Right renal pelvis (tissue), 4 donors: Measurements from ENCODE around the gene IL22RA1. TPM values are rescaled to one million over a fixed set of nuclear protein-coding genes. Genes with fewer than 3 reads are reported as not detected.

Experiments
- DNase-seq, 4 donors: peaks; one replicate each; pipeline ENCODE4 v3.0.0-alpha.2; 2013; ENCODE audit warnings: low read depth in 4 of 4, low spot score in 3 of 4, missing footprints in 1 of 4
- polyA plus RNA-seq, 4 donors: library from polyadenylated mRNA; unstranded; fragments of 120-200 nt; gene quantifications; one replicate each; pipeline ENCODE4 v1.2.1, GENCODE V29; 2013; ENCODE audit not compliant: insufficient read length in 4 of 4

The IL22RA1 gene
- polyA plus RNA-seq, 4 donors: 2.9 to 4.8 (median 3.4) TPM

GRCh38 chr1:24139222-24139489 is 3.8 kb downstream of the IL22RA1 start:
- DNase-seq: no peak

DNA sequence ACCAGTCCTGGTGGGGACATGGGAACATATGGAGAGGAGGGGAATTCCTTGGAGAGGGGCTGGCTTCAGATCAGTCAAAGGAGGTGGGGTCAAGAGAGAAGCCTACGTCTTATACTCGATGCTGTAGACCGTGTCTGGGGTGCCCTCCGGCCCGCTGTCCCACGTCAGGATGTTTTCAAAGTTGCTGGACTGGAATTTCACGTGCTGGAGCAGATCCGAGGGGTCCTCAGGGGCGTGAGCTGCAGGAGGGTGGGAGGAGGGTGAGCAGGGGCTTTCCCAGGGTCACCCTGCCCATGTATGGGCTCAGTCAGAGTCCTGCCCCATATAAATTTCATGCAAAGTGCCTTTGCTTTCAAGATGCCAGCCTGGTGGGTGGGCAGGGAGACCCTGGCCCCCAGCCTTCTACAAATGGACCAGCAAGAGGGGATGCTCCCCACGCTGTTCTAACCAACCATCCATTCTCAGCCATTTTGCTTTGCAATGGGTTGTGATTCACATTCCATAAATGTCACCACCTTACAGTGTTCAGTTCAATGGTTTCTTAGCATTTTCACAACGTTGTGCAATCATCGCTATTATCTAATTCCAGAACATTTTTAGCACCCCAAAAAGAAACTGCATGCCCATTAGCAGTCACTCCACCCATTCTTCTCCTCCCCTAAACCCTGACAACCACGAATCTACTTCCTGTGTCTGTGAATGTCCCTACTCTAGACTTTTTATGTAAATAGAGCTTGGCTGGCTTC is 4.3 kb downstream of the IL22RA1 start:
- no peak for DNase-seq

DNA sequence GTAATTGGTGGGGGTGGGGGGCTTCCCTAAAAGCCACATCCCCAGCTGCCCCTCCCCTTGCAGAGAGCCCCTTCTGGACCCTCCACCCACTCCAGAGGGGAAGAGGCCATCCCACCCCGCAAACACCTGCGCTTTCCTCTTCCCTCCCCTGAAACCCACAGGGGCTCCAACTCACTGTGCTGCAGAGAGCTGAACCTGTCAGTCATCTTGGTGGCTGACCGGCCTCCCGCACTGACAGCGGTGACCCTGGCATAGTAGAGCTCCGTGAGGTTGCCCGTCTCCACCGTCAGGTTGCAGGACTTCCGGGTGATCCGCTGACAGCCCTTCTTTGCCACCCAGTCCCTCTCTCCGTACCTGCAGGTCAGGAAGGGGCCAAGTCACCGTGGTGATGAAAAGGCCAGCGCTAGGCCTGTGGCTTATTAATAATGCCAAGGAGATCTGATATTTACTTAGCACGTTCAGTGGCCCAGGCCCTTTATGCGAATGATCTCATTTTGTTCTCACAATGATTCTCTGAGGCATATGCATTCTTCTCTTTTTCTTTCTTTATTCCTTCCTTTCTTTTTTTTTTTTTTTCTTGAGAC is 5.9 kb downstream of the IL22RA1 start:
- DNase-seq: no peak

DNA sequence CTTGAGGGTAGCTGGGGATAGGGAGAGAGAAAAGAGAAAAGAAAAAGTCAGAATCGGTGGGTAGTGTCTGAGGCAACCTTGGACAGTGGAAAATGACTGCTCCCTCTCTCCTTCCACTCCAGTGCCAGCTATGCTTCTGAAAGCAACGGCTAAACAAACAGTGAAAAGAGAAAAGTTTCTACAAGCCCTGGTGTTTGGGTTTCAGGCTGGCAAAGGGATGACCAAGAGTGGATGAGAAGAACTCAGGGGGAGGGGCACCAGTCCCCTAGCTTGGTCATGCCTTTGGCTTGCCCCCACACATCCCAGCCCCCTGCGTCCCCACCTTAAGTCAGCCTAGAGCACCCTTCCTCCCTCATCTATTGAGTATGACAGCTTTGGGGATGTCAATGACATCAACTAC is 8.6 kb downstream of the IL22RA1 start:
- no peak for DNase-seq

GRCh38 chr1:24133819-24134218 is 9.1 kb downstream of the IL22RA1 start:
- no peak for DNase-seq

GRCh38 chr1:24130385-24130784 is 12.6 kb downstream of the IL22RA1 start:
- no peak for DNase-seq

GRCh38 chr1:24127801-24128363 is 15.1 kb downstream of the IL22RA1 start:
- no peak for DNase-seq

- DNase-seq: no peak
Observed at GRCh38 chr1:24127134-24127800, 15.7 kb downstream of the IL22RA1 start.

DNA sequence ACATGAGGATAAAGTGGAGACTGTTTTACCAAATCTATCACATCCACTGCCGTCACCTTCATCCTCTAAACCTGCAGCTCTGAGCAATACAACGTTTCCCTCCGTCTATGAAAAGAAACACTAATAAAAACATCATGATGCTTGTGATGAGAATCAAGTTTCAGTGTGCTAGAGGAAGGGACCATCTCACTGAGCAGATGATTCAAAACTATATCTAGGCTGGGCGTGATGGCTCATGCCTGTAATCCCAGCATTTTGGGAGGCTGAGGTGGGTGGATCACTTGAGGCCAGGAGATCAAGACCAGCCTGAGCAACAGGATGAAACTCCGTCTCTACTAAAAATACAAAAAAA is 16.3 kb downstream of the IL22RA1 start:
- no peak for DNase-seq

- no peak for DNase-seq
Observed at GRCh38 chr1:24126018-24126671, 16.8 kb downstream of the IL22RA1 start.

GRCh38 chr1:24125456-24125855 is 17.5 kb downstream of the IL22RA1 start:
- DNase-seq: no peak

DNA sequence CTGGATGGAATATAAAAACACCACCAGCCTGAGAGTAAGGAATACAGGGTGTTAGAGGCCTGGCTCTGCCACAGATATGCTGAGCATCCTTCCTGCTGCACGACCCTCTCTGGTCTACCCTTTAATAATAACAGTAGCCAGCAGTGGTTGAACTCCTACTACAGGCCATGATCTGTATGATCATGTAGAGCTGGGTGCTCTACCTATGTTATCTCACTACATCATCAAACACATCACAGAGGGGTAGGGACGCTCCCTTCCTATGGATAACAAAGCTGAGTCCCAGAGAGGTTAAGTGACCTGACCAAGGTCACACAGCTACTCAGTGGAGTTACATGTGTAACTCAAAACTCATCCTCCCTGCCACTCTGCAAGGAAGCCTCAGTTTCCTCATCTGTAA is 18.0 kb downstream of the IL22RA1 start:
- no peak for DNase-seq

DNA sequence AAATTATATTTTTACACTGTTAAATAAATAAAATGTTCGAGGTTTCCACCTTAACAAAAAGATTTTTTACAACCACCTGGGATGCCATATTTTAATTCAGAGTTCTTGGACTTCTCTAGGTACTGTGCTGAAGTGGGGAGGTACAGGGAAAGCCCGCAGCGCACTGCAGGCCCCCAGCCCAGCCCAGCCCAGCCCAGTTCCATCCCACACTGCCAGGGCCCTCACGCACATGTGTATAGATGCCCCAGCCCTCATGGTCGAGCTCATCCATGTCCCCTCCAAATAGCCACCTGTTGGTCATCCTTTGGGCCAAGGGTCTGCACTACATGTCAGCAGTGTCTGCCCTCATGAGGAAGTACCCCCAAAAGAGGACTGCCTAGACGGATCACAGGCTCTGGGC is 19.3 kb downstream of the IL22RA1 start:
- no peak for DNase-seq

GRCh38 chr1:24122776-24123175 is 20.2 kb downstream of the IL22RA1 start:
- no peak for DNase-seq

- DNase-seq: no peak
Observed at GRCh38 chr1:24121406-24121805, 21.5 kb downstream of the IL22RA1 start.

DNA sequence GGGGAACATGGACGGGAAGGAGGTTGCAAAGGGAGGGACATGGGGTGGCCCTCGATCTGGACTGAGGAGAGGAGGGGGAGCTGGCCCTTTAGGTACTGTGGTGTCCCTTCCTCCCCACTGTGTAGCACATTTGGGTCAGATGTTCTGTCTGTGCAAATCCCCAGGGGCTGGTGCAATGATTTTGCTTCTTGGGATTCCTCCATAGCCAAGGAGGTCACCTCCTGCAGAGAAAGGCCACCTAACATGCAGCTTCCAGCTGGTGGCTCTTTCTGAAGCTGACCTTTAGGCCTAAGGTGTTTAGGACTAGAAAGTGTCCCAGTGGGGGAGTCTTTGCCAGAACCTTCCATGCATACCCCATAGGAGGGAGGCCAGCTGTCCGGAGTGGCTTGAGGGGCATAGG is 22.0 kb downstream of the IL22RA1 start:
- DNase-seq: no peak

- no peak for DNase-seq
Observed at GRCh38 chr1:24119859-24120756, 22.8 kb downstream of the IL22RA1 start.

DNA sequence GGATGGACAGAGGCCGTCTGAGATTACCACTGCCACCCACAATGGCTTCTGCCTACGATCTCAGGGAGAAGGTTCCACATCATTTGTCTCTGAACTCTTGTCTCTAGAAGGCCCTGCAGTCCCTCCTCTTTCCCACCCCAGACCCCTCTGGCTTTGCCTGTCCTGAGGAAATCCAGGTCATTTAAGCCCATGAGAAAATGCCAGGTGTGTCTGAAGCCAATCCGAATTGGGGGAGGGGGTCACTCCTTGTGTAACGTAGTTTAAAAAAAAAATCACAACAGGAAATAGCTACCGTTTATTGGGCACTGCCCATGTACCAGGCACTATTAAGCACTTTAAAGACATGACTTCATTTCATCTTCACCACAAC is 23.5 kb downstream of the IL22RA1 start:
- DNase-seq: no peak

DNA sequence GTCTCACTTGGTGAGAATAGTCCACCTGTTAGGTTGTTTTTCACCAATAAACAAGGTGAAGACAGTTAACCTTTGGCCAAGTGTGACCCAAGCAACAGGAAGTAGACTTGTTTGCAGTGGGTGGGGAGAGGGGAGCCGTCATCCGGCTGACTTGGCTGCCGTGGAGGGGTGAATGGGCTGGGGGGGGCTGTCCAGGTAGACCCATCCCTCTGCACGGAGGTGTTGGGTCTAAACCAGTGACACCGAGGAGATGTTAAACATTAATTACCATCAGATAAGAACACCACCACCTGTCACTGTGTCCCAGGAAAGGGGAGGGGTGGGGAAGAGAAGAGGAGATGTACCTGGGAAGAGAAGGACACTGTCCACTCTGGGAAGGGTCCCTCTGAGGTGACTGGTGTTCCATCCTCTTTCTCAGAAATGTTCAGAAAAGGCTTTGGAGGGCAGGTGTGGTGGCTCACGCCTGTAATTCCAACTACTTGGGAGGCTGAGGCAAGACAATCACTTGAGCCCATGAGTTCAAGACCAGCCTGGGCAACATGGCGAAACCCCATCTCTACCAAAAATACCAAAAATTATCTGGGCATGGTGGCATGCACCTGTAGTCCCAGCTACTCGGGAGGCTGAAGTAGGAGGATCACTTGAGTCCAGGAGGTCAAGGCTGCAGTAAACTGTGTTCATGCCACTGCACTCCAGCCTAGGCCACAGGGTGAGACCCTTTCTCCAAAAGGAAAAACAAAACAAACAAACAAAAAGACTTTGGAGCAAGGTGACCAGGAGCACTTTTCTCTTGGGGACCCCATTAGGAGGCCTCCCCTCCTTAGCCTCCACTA is 24.3 kb downstream of the IL22RA1 start:
- no peak for DNase-seq
